Neuronal stem cell (in vitro differentiated cells): ENCODE results near the gene PCNP. TPM values are rescaled to one million over a fixed set of nuclear protein-coding genes. Genes with fewer than 3 reads are reported as not detected.

Source experiments
- DNase-seq: peaks from one replicate; pipeline ENCODE4 v3.0.0-alpha.2; 2013; ENCODE audit warnings: low spot score
- H2AFZ ChIP-seq: one replicate; pipeline ENCODE4 v1.6.1; 2013; ENCODE audit warnings: mild to moderate bottlenecking, low read length, inconsistent platforms
- H2AK5ac ChIP-seq: 2 replicates; pipeline ENCODE4 v1.6.1; 2013; ENCODE audit warnings: low read depth, mild to moderate bottlenecking, inconsistent platforms, low read length, moderate library complexity, mixed read lengths
- H2BK120ac ChIP-seq: 2 replicates; pipeline ENCODE4 v1.6.1; 2013; ENCODE audit warnings: low read depth, mild to moderate bottlenecking, inconsistent platforms, low read length, moderate library complexity, mixed read lengths
- H2BK12ac ChIP-seq: one replicate; pipeline ENCODE4 v1.6.1; 2013; ENCODE audit warnings: low read length, inconsistent platforms
- H2BK15ac ChIP-seq: 2 replicates; pipeline ENCODE4 v1.6.1; 2013; ENCODE audit warnings: mild to moderate bottlenecking, low read length, inconsistent platforms, mixed read lengths
- H2BK5ac ChIP-seq: one replicate; pipeline ENCODE4 v1.6.1; 2013; ENCODE audit warnings: inconsistent platforms, mild to moderate bottlenecking, low read length, moderate library complexity
- H3K14ac ChIP-seq: one replicate; pipeline ENCODE4 v1.6.1; 2013; ENCODE audit warnings: low read length, inconsistent platforms
- H3K18ac ChIP-seq: 2 replicates; pipeline ENCODE4 v1.6.1; 2013; ENCODE audit warnings: low read length, inconsistent platforms
- H3K23ac ChIP-seq: 2 replicates; pipeline ENCODE4 v1.6.1; 2013; ENCODE audit warnings: low read depth, mild to moderate bottlenecking, mixed read lengths, low read length, inconsistent platforms; ENCODE audit not compliant: poor library complexity
- H3K27ac ChIP-seq: replicated peaks from 3 replicates; pipeline ENCODE4 v1.5.1; 2013; ENCODE audit warnings: low read length, inconsistent platforms
- H3K27me3 ChIP-seq, 3 experiments: 2 replicates each; pipeline ENCODE4 v1.6.1; 2013; ENCODE audit warnings: low read length in 3 of 3, mild to moderate bottlenecking in 2 of 3, inconsistent platforms in 1 of 3, low read depth in 1 of 3, mixed read lengths in 1 of 3, moderate library complexity in 1 of 3; ENCODE audit not compliant: control insufficient read depth in 3 of 3, insufficient read depth in 3 of 3
- H3K36me3 ChIP-seq, 2 donors: replicated peaks in 1 of 2; 2 replicates each; pipeline ENCODE4 v1.6.1; 2013; ENCODE audit warnings: low read length in 2 of 2; ENCODE audit not compliant: control insufficient read depth in 2 of 2, insufficient read depth in 2 of 2
- H3K4ac ChIP-seq: 2 replicates; pipeline ENCODE4 v1.6.1; 2013; ENCODE audit warnings: inconsistent platforms, mild to moderate bottlenecking, low read length, moderate library complexity
- H3K4me1 ChIP-seq, 2 donors: 1 replicate in 1 of 2; 2 replicates in 1 of 2; pipeline ENCODE4 v1.6.1; 2013; ENCODE audit warnings: low read length in 2 of 2, low read depth in 1 of 2; ENCODE audit not compliant: control insufficient read depth in 2 of 2, insufficient read depth in 1 of 2
- H3K4me2 ChIP-seq: one replicate; pipeline ENCODE4 v1.6.1; 2013; ENCODE audit warnings: mild to moderate bottlenecking, low read length, inconsistent platforms; ENCODE audit not compliant: insufficient read depth, poor library complexity, severe bottlenecking
- H3K4me3 ChIP-seq, 2 donors: 2 replicates each; pipeline ENCODE4 v1.5.1; 2013; ENCODE audit warnings: low read length in 2 of 2, mild to moderate bottlenecking in 2 of 2, inconsistent platforms in 1 of 2, moderate library complexity in 1 of 2
- H3K79me1 ChIP-seq: one replicate; pipeline ENCODE4 v1.6.1; 2013; ENCODE audit warnings: low read depth, mild to moderate bottlenecking, inconsistent platforms, low read length, moderate library complexity
- H3K9ac ChIP-seq: one replicate; pipeline ENCODE4 v1.6.1; 2013; ENCODE audit warnings: mild to moderate bottlenecking, low read depth, low read length, inconsistent platforms; ENCODE audit not compliant: poor library complexity
- H3K9me3 ChIP-seq, 2 donors: replicated peaks in 1 of 2; 2 replicates each; pipeline versions ENCODE3 to v1.6.1; 2013; ENCODE audit warnings: low read length in 2 of 2, mild to moderate bottlenecking in 2 of 2, inconsistent platforms in 1 of 2, low read depth in 1 of 2, mixed read lengths in 1 of 2, moderate library complexity in 1 of 2; ENCODE audit not compliant: control insufficient read depth in 2 of 2, insufficient read depth in 1 of 2
- H4K8ac ChIP-seq: one replicate; pipeline ENCODE4 v1.6.1; 2013; ENCODE audit warnings: low read depth, mild to moderate bottlenecking, inconsistent platforms, low read length, moderate library complexity
- H4K91ac ChIP-seq: one replicate; pipeline ENCODE4 v1.6.1; 2013; ENCODE audit warnings: low read length, low read depth, mild to moderate bottlenecking, inconsistent platforms; ENCODE audit not compliant: poor library complexity
- WGBS, 2 donors: extraction: QIAGEN DNeasy Blood & Tissue Kit; methylation state at CpG; one replicate each; pipeline ENCODE4 v1.1.7; 2013; ENCODE audit warnings: missing lambda C conversion rate in 2 of 2, mixed read lengths in 1 of 2; ENCODE audit not compliant: insufficient read length in 2 of 2, insufficient replicate concordance in 1 of 2; ENCODE audit errors: extremely low coverage in 2 of 2; 5-methylcytosine and 5-hydroxymethylcytosine counted together
- small RNA-seq: library from polyadenylated mRNA; stranded (forward); fragments of <200 nt; extraction: miRNeasy Mini kit (QIAGEN cat#:217004); gene quantifications from one replicate; pipeline ENCODE3, GENCODE V24; 2013; ENCODE audit not compliant: insufficient read depth

Gene PCNP

GRCh38 chr3:101642441-101642840, 68.5 kb downstream of the PCNP start:
- Histone ChIP-seq H4K8ac (no peak overlapping the region), H2AK5ac (no peak overlapping the region), H3K4me3 (no peak overlapping the region), H3K79me1 (no peaks in the 10 kb centered on the region), H2BK15ac (no peak overlapping the region), H3K14ac (no peak overlapping the region), H2BK12ac (no peak overlapping the region), H3K27me3 (no peaks in the 10 kb centered on the region), H3K4ac (no peak overlapping the region), H3K4me2 (no peak overlapping the region), H4K91ac (no peak overlapping the region), H2BK120ac (no peak overlapping the region), H3K4me1 (peaks cover 3 to 5% of the 10 kb centered on the region in 2 donors), H2AFZ (no peak overlapping the region), H3K23ac (no peak overlapping the region), H2BK5ac (no peak overlapping the region), H3K18ac (no peak overlapping the region), H3K9me3 (no peaks in the 10 kb centered on the region), H3K27ac (no peak overlapping the region), H3K36me3 (no peaks in the 10 kb centered on the region), H3K9ac (no peak overlapping the region)
- WGBS, 2 donors: no CpG with 5 or more reads among the region's 3 CpGs
- DNase-seq: no peak

GRCh38 chr3:101643009-101643844, 69.2 kb downstream of the PCNP start:
- no peak overlapping the region for H3K14ac ChIP-seq
- no peak overlapping the region for H3K23ac ChIP-seq
- H4K8ac ChIP-seq: no peak overlapping the region
- H2BK15ac ChIP-seq: no peak overlapping the region
- H2AFZ ChIP-seq: no peak overlapping the region
- no peaks in the 10 kb centered on the region for H3K9me3 ChIP-seq
- H3K4me3 ChIP-seq: no peak overlapping the region
- peaks cover 0 to 4% of the 10 kb centered on the region in 2 donors for H3K4me1 ChIP-seq
- H2BK120ac ChIP-seq: no peak overlapping the region
- H3K4me2 ChIP-seq: no peak overlapping the region
- WGBS, 2 donors: no CpG with 5 or more reads among the region's 8 CpGs
- H3K4ac ChIP-seq: no peak overlapping the region
- H2BK5ac ChIP-seq: no peak overlapping the region
- no peak overlapping the region for H2BK12ac ChIP-seq
- no peak overlapping the region for H4K91ac ChIP-seq
- H3K9ac ChIP-seq: no peak overlapping the region
- no peak overlapping the region for H2AK5ac ChIP-seq
- H3K27ac ChIP-seq: no peak overlapping the region
- peaks cover 0 to 7% of the 10 kb centered on the region in 2 donors for H3K36me3 ChIP-seq
- H3K79me1 ChIP-seq: no peaks in the 10 kb centered on the region
- no peak overlapping the region for H3K18ac ChIP-seq
- H3K27me3 ChIP-seq: no peaks in the 10 kb centered on the region
- DNase-seq: no peak

Small RNA genes lying within 50 kb of the gene (small RNA-seq; reads per million reads assigned to genes)
- gene RF00019 (not detected), gene RNU6-1256P (not detected)
